A673 (cell line): Measurements from ENCODE around the gene CCNL1. TPM values are rescaled to one million over a fixed set of nuclear protein-coding genes. Genes with fewer than 3 reads are reported as not detected.

Experiments used
- BruUV-seq: library from RNA; stranded (reverse); fragments of 400-500 nt; replicated peaks from 2 replicates; lab custom pipeline; 2021; lab: Mats Ljungman, UMichigan
- CTCF ChIA-PET: fragments of 300-600 bp; sonication (Branson Sonifier 250); formaldehyde crosslinking; loops from one replicate; lab custom pipeline; 2022; ENCODE audit warnings: antibody characterized with exemption; lab: Charles Lee
- POLR2A ChIA-PET: fragments of 300-600 bp; sonication (Branson Sonifier 250); formaldehyde crosslinking; loops from one replicate; lab custom pipeline; 2022; ENCODE audit warnings: antibody characterized with exemption; ENCODE audit not compliant: low non-redundant PET; lab: Charles Lee
- DNase-seq: peaks from one replicate; pipeline ENCODE4 v3.0.0-alpha.2; 2015; ENCODE audit warnings: low spot score
- H3K27ac ChIP-seq: fragments of 200-600 bp; sonication (generic); 2 replicates; pipeline ENCODE4 v1.5.1; 2016; ENCODE audit warnings: mixed run types, low read depth, mild to moderate bottlenecking, mixed read lengths, antibody characterized with exemption, low read length; ENCODE audit not compliant: poor library complexity, severe bottlenecking
- H3K27me3 ChIP-seq: fragments of 200-600 bp; sonication (generic); replicated peaks from 2 replicates; pipeline ENCODE4 v1.6.1; 2017; ENCODE audit warnings: mixed run types, low read depth, mild to moderate bottlenecking, mixed read lengths, antibody characterized with exemption, low read length; ENCODE audit not compliant: insufficient read depth, poor library complexity
- H3K36me3 ChIP-seq: fragments of 200-600 bp; sonication (generic); 2 replicates; pipeline ENCODE4 v1.6.1; 2016; ENCODE audit warnings: mixed run types, mild to moderate bottlenecking, mixed read lengths, antibody characterized with exemption, low read length; ENCODE audit not compliant: insufficient read depth, poor library complexity, severe bottlenecking
- H3K4me1 ChIP-seq: fragments of 200-600 bp; sonication (generic); 2 replicates; pipeline ENCODE4 v1.6.1; 2017; ENCODE audit warnings: mixed run types, mild to moderate bottlenecking, mixed read lengths, antibody characterized with exemption, low read length; ENCODE audit not compliant: insufficient read depth, poor library complexity, severe bottlenecking
- H3K4me3 ChIP-seq: fragments of 200-600 bp; sonication (generic); 2 replicates; pipeline ENCODE4 v1.5.1; 2016; ENCODE audit warnings: low read depth, mixed run types, mild to moderate bottlenecking, mixed read lengths, low read length; ENCODE audit not compliant: poor library complexity, severe bottlenecking
- H3K9me3 ChIP-seq: fragments of 200-600 bp; sonication (generic); 2 replicates; pipeline ENCODE4 v1.6.1; 2016; ENCODE audit warnings: mixed run types, low read depth, mild to moderate bottlenecking, mixed read lengths, antibody characterized with exemption, low read length; ENCODE audit not compliant: poor library complexity, severe bottlenecking
- CTCF ChIP-seq: fragments of 300-800, 200-600 bp; sonication (generic); conservative IDR thresholded peaks from 2 replicates; pipeline ENCODE4 v1.5.1; 2017; ENCODE audit warnings: low read depth, mild to moderate bottlenecking, antibody characterized with exemption, low read length, moderate library complexity, mixed read lengths
- EZH2 ChIP-seq: fragments of 200-600 bp; sonication (generic); IDR thresholded peaks from 2 replicates; pipeline ENCODE4 v1.6.1; 2017; ENCODE audit warnings: borderline replicate concordance, low read depth, mild to moderate bottlenecking, mixed read lengths, antibody characterized with exemption, low read length; ENCODE audit not compliant: poor library complexity, severe bottlenecking
- intact Hi-C: fragments of 100-400 bp; cut with micrococcal nuclease; formaldehyde crosslinking; loops from one replicate; pipeline ENCODE4 v1.10.0; 2022; ENCODE audit not compliant: unreplicated experiment
- total RNA-seq: library from RNA; stranded (reverse); gene quantifications from 2 replicates; pipeline ENCODE4 v1.2.3, GENCODE V29; 2021

The CCNL1 gene
- total RNA-seq, 1 experiment from 2014 or later: 101 TPM

GRCh38 chr3:157107037-157107436, 52.9 kb downstream of the CCNL1 start:
- Histone ChIP-seq H3K27ac (no peak overlapping the region), H3K4me1 (peaks cover 26% of the 10 kb centered on the region), H3K4me3 (no peak overlapping the region), H3K27me3 (no peaks in the 10 kb centered on the region), H3K36me3 (no peaks in the 10 kb centered on the region), H3K9me3 (no peaks in the 10 kb centered on the region)
- no TSS peak for BruUV-seq
- intact Hi-C loops: no loop called here
- no peak for DNase-seq
- CTCF ChIA-PET: no interaction called here
- POLR2A ChIA-PET: no interaction called here
- no peak for TF ChIP-seq EZH2
- TF ChIP-seq CTCF: no peak

GRCh38 chr3:157104928-157105652, 54.9 kb downstream of the CCNL1 start:
- no peak for TF ChIP-seq EZH2
- no peak for TF ChIP-seq CTCF
- intact Hi-C loops: no loop called here
- BruUV-seq: no TSS peak
- Histone ChIP-seq H3K4me3 (no peak overlapping the region), H3K4me1 (peaks cover 12% of the 10 kb centered on the region), H3K9me3 (no peaks in the 10 kb centered on the region), H3K36me3 (no peaks in the 10 kb centered on the region), H3K27ac (no peak overlapping the region), H3K27me3 (no peaks in the 10 kb centered on the region)
- CTCF ChIA-PET: no interaction called here
- DNase-seq: no peak
- POLR2A ChIA-PET: interaction anchor here (0.8 kb wide), 1 partner anchor 21 kb away, joined by 3 read pairs; no protein-coding TSS in a partner anchor

GRCh38 chr3:157104521-157104920, 55.4 kb downstream of the CCNL1 start:
- Histone ChIP-seq H3K36me3 (no peaks in the 10 kb centered on the region), H3K4me3 (no peak overlapping the region), H3K27ac (no peak overlapping the region), H3K9me3 (no peaks in the 10 kb centered on the region), H3K4me1 (peaks cover 12% of the 10 kb centered on the region), H3K27me3 (no peaks in the 10 kb centered on the region)
- intact Hi-C loops: no loop called here
- ChIA-PET CTCF (no interaction called here), POLR2A (no interaction called here)
- DNase-seq: no peak
- no TSS peak for BruUV-seq
- TF ChIP-seq CTCF (no peak), EZH2 (no peak)
